ENCODE results near the gene TBC1D13. TPM values are rescaled to one million over a fixed set of nuclear protein-coding genes. Genes with fewer than 3 reads are reported as not detected.
A peak's percentile ranks its signal among the peaks of the same experiment; 100 is the strongest.

The TBC1D13 gene
- total RNA-seq, 1 donor from 2014 or later: 24.3 TPM

DNA sequence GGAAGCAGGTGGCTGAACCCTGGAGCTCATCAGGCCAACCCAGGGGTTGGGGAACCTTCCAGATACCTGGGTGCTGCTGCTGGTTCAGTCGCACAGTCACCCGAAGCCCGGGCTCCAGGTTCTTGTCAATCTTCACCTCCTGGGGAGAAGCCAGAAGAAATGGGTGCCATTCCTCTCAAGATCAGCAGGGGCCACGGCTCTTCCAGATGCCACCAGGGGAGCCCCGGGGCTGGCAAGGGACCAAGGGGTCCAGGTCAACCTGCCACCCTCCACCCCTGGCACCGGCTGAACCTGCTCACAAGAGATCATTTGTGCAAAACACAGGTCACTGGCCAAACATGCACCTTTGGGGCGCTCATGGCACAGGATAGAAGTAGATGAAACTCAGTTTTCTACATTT lies 37.9 kb downstream of the TBC1D13 start:
- Histone ChIP-seq H3K4me1 (ENCODE audit: insufficient read depth, low read length) (peaks cover 7% of the 10 kb centered on the region), H2AFZ (ENCODE audit: low read depth, low read length) (no peak overlapping the region), H4K20me1 (ENCODE audit: insufficient read depth, low read length) (peaks cover 32% of the 10 kb centered on the region), H3K27me3 (ENCODE audit: insufficient read depth, low read length) (no peaks in the 10 kb centered on the region), H3K36me3 (ENCODE audit: insufficient read depth, low read length) (peaks cover 12% of the 10 kb centered on the region), H3K4me3 (ENCODE audit: insufficient read depth, low read depth, low read length) (no peak overlapping the region), H3K4me2 (ENCODE audit: low read length) (no peak overlapping the region), H3K79me2 (ENCODE audit: insufficient read depth, low read length) (peaks cover 17% of the 10 kb centered on the region), H3K9ac (ENCODE audit: low read length) (no peak overlapping the region), H3K27ac (ENCODE audit: low read depth, low read length) (no peak overlapping the region), H3K9me3 (ENCODE audit: insufficient read depth, low read depth, low read length) (no peaks in the 10 kb centered on the region)
- TF ChIP-seq EZH2 (IDR thresholded peaks at IDR 0.05; ENCODE audit: insufficient read depth, low read length): no peak
- peaks cover 7% of the 10 kb centered on the region for H3K36me3 Mint-ChIP-seq (ENCODE audit: low read depth, unreplicated experiment)
- no peaks in the 10 kb centered on the region for H3K27me3 Mint-ChIP-seq (ENCODE audit: low read depth, unreplicated experiment)
- H3K27ac Mint-ChIP-seq (ENCODE audit: unreplicated experiment): no peak overlapping the region
- peaks cover 5% of the 10 kb centered on the region for H3K4me1 Mint-ChIP-seq (ENCODE audit: low read depth, unreplicated experiment)
- no peaks in the 10 kb centered on the region for H3K9me3 Mint-ChIP-seq (ENCODE audit: unreplicated experiment)
- H3K4me3 Mint-ChIP-seq (ENCODE audit: unreplicated experiment): no peak overlapping the region
- DNase-seq (ENCODE audit: low read depth): no peak
- FAIRE-seq: no peak

DNA sequence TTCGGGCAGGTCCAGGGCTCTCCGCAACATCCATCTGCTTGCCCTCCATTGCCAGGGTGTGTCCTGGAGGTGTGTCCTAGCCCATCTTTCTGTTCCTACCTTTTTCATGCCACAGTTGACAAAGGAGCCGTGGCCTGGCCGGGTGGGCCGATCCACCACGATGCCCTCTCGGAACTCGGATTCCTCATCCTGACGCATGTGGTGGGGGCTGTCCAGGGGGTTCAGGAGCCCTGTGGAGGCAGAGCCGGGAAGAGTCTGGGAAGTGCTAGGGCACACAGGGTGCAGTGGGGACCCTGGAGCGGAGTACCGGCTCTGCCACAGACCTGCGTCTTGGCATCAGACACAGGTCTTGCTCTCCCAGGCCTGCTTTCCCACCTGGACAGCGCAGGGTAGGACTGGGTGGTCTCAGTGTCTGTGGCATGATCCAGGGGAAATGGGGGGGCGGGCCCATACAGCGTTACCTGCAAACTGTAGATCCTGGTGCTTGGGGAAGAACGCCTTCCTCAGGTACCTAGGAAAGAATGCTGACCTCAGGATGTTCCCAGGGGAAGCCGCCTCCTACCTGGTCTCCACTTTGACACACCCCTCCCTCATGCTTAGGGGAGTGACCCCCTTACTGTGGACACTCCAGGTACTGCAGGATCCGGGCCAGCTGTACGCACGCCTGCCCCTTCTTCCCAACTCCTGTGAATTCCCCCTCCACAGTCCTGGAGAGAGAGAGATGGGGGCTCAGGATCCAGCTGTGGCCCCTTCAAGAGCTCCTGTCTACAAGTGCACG lies 39.1 kb downstream of the TBC1D13 start:
- no peak for DNase-seq (ENCODE audit: low read depth)
- no peak overlapping the region for H3K4me3 Mint-ChIP-seq (ENCODE audit: unreplicated experiment)
- no peaks in the 10 kb centered on the region for H3K9me3 ChIP-seq (ENCODE audit: insufficient read depth, low read depth, low read length)
- H4K20me1 ChIP-seq (ENCODE audit: insufficient read depth, low read length): peaks cover 23% of the 10 kb centered on the region
- H3K9me3 Mint-ChIP-seq (ENCODE audit: unreplicated experiment): no peaks in the 10 kb centered on the region
- no peak overlapping the region for H3K4me3 ChIP-seq (ENCODE audit: insufficient read depth, low read depth, low read length)
- H3K4me1 ChIP-seq (ENCODE audit: insufficient read depth, low read length): peaks cover 7% of the 10 kb centered on the region
- peaks cover 7% of the 10 kb centered on the region for H3K36me3 Mint-ChIP-seq (ENCODE audit: low read depth, unreplicated experiment)
- no peak overlapping the region for H3K4me2 ChIP-seq (ENCODE audit: low read length)
- TF ChIP-seq, protein P1, sequence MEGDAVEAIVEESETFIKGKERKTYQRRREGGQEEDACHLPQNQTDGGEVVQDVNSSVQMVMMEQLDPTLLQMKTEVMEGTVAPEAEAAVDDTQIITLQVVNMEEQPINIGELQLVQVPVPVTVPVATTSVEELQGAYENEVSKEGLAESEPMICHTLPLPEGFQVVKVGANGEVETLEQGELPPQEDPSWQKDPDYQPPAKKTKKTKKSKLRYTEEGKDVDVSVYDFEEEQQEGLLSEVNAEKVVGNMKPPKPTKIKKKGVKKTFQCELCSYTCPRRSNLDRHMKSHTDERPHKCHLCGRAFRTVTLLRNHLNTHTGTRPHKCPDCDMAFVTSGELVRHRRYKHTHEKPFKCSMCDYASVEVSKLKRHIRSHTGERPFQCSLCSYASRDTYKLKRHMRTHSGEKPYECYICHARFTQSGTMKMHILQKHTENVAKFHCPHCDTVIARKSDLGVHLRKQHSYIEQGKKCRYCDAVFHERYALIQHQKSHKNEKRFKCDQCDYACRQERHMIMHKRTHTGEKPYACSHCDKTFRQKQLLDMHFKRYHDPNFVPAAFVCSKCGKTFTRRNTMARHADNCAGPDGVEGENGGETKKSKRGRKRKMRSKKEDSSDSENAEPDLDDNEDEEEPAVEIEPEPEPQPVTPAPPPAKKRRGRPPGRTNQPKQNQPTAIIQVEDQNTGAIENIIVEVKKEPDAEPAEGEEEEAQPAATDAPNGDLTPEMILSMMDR (IDR thresholded peaks at IDR 0.05; ENCODE audit: insufficient read depth, low read depth, low read length): no peak
- no peak for TF ChIP-seq EZH2 (IDR thresholded peaks at IDR 0.05; ENCODE audit: insufficient read depth, low read length)
- no peak overlapping the region for H3K27ac ChIP-seq (ENCODE audit: low read depth, low read length)
- H3K27me3 Mint-ChIP-seq (ENCODE audit: low read depth, unreplicated experiment): no peaks in the 10 kb centered on the region
- no peak for FAIRE-seq
- no peaks in the 10 kb centered on the region for H3K27me3 ChIP-seq (ENCODE audit: insufficient read depth, low read length)
- H3K79me2 ChIP-seq (ENCODE audit: insufficient read depth, low read length): peaks cover 17% of the 10 kb centered on the region
- no peak overlapping the region for H3K27ac Mint-ChIP-seq (ENCODE audit: unreplicated experiment)
- no peak overlapping the region for H3K9ac ChIP-seq (ENCODE audit: low read length)
- H3K4me1 Mint-ChIP-seq (ENCODE audit: low read depth, unreplicated experiment): peaks cover 5% of the 10 kb centered on the region
- no peak overlapping the region for H2AFZ ChIP-seq (ENCODE audit: low read depth, low read length)
- peaks cover 12% of the 10 kb centered on the region for H3K36me3 ChIP-seq (ENCODE audit: insufficient read depth, low read length)

DNA sequence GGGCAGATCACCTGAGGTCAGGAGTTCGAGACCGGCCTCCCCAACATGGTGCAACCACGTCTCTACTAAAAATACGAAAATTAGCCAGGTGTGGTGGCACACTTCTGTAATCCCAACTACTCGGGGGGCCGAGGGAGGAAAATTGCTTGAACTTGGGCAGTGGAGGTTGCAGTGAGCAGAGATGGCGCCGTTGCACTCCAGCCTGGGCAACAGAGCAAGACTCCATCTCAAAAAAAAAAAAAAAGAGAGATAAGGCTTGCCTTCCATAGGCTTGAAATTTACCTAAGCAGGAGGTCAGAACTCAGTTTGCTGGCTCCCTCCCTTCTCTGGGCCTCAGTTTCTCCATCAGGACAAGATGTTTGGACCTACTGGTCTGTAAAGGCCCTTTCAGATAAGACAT lies 41.2 kb downstream of the TBC1D13 start:
- Histone ChIP-seq H3K27me3 (ENCODE audit: insufficient read depth, low read length) (no peaks in the 10 kb centered on the region), H3K9me3 (ENCODE audit: insufficient read depth, low read depth, low read length) (no peaks in the 10 kb centered on the region), H3K4me3 (ENCODE audit: insufficient read depth, low read depth, low read length) (peak overlapping the region; percentile 84), H3K36me3 (ENCODE audit: insufficient read depth, low read length) (peaks cover 5% of the 10 kb centered on the region), H3K4me2 (ENCODE audit: low read length) (peak overlapping the region; percentile 90), H3K9ac (ENCODE audit: low read length) (peak overlapping the region; percentile 82), H3K27ac (ENCODE audit: low read depth, low read length) (no peak overlapping the region), H4K20me1 (ENCODE audit: insufficient read depth, low read length) (peaks cover 9% of the 10 kb centered on the region), H2AFZ (ENCODE audit: low read depth, low read length) (no peak overlapping the region), H3K4me1 (ENCODE audit: insufficient read depth, low read length) (peaks cover 7% of the 10 kb centered on the region), H3K79me2 (ENCODE audit: insufficient read depth, low read length) (peaks cover 17% of the 10 kb centered on the region)
- no peak overlapping the region for H3K27ac Mint-ChIP-seq (ENCODE audit: unreplicated experiment)
- H3K36me3 Mint-ChIP-seq (ENCODE audit: low read depth, unreplicated experiment): peaks cover 8% of the 10 kb centered on the region
- H3K4me1 Mint-ChIP-seq (ENCODE audit: low read depth, unreplicated experiment): peaks cover 5% of the 10 kb centered on the region
- no peak for TF ChIP-seq EZH2 (IDR thresholded peaks at IDR 0.05; ENCODE audit: insufficient read depth, low read length)
- TF ChIP-seq, protein P1 (IDR thresholded peaks at IDR 0.05; ENCODE audit: insufficient read depth, low read depth, low read length): no peak
- peak overlapping the region; percentile 91 for H3K4me3 Mint-ChIP-seq (ENCODE audit: unreplicated experiment)
- no peak for FAIRE-seq
- H3K27me3 Mint-ChIP-seq (ENCODE audit: low read depth, unreplicated experiment): no peaks in the 10 kb centered on the region
- H3K9me3 Mint-ChIP-seq (ENCODE audit: unreplicated experiment): no peaks in the 10 kb centered on the region
- no peak for DNase-seq (ENCODE audit: low read depth)
